Omental fat pad (tissue), 4 donors: Measurements from ENCODE around the gene MTARC1. TPM values are rescaled to one million over a fixed set of nuclear protein-coding genes. Genes with fewer than 3 reads are reported as not detected.

Source experiments
- ATAC-seq: fragments of 150-250 bp; one replicate; pipeline ENCODE4 v1.9.1; 2016; ENCODE audit warnings: mild to moderate bottlenecking, moderate library complexity; ENCODE audit not compliant: low FRiP score
- DNase-seq: peaks from one replicate; pipeline ENCODE4 v3.0.0-alpha.2; 2019; ENCODE audit warnings: low spot score
- total RNA-seq, 4 donors: library from RNA; depleted of rRNA; stranded (reverse); fragments of >200 nt; gene quantifications; one replicate each; pipeline ENCODE4 v1.1.0, GENCODE V29; 2016
- TF ChIP-seq, protein P1 (sequence below), 3 donors: fragments of 450-650 bp; IDR thresholded peaks; one replicate each; pipeline ENCODE4 v1.5.1; 2016 to 2017; ENCODE audit warnings: antibody characterized with exemption in 3 of 3, mild to moderate bottlenecking in 3 of 3, moderate library complexity in 2 of 3

Gene MTARC1
- total RNA-seq, 4 donors from 2014 or later: 87.2 to 394 (median 192) TPM

DNA sequence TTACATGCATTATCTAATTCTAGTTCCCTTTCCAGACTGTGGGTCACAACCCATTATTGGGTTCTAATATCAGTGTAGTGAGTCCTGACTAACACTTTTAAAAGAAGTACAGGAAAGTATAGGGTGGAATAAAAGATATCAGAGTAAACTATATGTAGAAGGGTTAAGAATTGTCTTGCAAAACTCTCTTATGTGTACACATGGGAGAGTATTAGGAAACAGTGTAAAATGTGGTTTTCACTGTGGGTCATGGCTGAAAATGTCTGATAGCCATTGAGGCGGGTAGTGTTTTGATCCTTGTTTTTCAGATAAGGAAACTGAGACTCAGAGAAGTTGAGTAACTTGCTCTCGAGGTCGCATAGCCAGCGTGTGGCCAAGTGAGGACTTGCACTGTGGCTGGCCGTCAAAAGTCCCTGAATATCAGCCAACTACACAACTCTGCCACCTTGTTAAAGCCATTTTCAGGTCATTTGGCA is 18.5 kb upstream of the MTARC1 start:
- ATAC-seq (no peak), DNase-seq (no peak)
- TF ChIP-seq, protein P1, sequence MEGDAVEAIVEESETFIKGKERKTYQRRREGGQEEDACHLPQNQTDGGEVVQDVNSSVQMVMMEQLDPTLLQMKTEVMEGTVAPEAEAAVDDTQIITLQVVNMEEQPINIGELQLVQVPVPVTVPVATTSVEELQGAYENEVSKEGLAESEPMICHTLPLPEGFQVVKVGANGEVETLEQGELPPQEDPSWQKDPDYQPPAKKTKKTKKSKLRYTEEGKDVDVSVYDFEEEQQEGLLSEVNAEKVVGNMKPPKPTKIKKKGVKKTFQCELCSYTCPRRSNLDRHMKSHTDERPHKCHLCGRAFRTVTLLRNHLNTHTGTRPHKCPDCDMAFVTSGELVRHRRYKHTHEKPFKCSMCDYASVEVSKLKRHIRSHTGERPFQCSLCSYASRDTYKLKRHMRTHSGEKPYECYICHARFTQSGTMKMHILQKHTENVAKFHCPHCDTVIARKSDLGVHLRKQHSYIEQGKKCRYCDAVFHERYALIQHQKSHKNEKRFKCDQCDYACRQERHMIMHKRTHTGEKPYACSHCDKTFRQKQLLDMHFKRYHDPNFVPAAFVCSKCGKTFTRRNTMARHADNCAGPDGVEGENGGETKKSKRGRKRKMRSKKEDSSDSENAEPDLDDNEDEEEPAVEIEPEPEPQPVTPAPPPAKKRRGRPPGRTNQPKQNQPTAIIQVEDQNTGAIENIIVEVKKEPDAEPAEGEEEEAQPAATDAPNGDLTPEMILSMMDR (IDR thresholded peaks at IDR 0.05): no peak

DNA sequence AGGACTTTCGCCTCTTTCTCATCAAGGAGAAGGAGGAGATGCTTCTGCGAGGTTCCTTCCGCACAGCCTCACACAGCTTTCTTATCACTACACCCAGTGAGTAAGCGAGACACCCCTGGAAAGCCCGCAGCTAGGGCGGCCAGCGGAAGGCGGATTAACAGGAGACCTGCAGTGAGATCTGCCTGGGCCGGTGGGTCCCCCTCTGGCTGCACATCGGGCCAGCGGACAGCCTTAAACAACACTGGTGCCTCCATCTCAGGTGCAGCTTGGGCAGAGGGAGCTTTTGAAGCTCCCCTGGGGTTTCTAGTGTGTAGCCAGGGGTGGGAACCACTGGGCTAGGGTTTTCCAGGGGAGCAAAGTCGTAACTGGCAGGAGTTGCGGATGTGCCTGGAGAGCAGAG is 17.5 kb upstream of the MTARC1 start:
- no peak for DNase-seq
- no peak for ATAC-seq
- TF ChIP-seq, protein P1 (IDR thresholded peaks at IDR 0.05): no peak

DNA sequence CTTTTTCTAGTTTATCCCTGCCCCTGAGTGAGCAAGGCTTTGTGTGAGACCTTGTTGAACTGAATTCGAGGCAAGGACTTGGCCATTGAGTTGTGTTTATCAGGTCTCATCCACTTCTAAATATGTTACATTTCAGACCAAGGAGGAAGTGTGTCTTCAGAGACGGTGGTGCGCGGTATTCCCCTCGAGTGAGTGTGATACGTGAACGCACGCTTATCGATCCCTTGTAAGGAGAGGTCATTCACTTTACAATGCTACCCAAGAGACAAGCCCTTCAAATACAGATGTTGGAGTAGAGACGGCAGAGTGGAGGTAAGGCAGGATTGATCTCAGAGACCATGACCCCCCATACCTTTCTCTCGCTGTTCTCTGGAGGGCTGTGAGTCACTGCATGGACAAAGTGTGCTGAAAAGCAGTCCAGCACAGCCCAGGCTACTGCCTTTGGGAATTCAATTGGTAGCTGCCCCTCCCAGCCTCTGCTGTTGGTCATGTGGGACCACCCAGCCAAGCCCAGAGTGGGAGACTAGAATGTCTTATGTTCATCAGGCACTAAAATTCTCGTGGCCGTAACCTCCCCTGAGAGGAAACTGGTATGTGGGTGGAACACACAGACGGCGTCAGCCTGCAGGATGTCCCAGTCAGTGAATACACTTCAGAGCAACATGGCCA is 16.3 kb upstream of the MTARC1 start:
- TF ChIP-seq, protein P1 (IDR thresholded peaks at IDR 0.05): no peak
- no peak for ATAC-seq

DNA sequence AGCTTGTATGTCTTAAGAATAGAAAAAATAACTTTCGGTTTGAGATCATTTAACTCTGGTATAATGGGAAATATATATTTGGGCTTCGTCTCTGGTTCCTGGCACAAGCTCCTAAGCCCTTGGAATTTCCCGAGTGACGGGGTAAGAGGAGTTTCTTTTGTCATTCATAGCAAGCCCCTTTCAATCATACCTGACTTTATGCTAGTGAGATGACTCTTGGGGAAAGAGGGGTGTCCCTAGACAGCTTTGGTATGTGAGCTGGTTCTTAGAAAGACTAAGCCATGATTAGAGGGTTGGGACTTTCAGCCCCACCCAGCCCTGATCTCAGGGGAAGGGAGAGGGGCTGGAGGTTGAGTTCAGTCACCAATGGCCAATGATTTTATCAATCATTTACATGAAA is 13.9 kb upstream of the MTARC1 start:
- TF ChIP-seq, protein P1 (IDR thresholded peaks at IDR 0.05): no peak
- ATAC-seq (no peak), DNase-seq (no peak)

More for the DNA sequence above, 16.3 kb upstream of the MTARC1 start:
- no peak for DNase-seq

DNA sequence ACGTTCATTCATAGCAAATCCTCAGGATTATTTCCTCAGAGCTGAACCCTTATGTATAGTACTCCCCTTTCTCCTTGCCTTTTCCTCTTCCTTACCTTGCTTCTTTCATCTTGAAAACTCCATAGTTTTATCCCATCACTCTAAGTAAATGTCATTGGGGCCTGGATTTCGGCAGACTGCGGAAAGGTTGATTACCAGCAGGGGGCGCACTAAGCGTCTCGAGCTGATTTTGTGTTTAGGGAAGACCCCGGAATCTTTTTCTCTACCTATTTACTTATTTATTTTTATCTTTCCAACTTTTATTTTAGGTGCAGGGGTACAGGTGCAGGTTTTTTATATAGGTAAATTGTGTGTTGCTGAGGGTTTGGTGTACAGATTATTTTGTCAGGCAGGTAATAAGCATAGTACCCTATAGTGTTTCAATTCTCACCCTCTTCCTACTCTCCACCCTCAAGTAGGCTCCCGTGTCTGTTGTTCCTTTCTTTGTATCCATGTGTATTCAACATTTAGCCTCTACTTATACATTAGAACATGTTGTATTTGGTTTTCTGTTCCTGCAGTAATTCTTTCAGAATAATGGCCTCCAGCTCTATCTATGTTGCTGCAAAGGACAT is 11.4 kb upstream of the MTARC1 start:
- ATAC-seq (no peak), DNase-seq (no peak)
- TF ChIP-seq, protein P1 (IDR thresholded peaks at IDR 0.05): no peak

DNA sequence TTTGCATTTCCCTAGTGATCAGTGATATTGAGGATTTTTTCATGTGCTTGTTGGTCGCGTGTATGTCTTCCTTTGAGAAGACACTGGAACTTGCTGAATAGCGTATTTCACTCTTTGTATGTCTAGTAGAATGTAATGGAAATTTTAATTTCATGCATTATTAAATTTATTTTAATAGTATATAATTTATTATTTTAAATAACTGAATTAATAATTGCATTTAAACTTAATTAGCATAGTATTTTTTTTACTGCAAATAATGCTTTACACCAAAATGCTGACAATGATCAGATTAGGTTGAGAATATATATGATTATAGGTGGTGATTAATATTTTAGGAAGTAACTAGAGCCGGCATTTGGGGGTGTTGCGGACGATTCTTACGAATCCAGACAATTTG is 10.5 kb upstream of the MTARC1 start:
- DNase-seq (no peak), ATAC-seq (no peak)
- TF ChIP-seq, protein P1 (IDR thresholded peaks at IDR 0.05): no peak
